ENCODE measurements around the gene MAGI2. TPM values are rescaled to one million over a fixed set of nuclear protein-coding genes. Genes with fewer than 3 reads are reported as not detected.
"Not testable (repeated sequence)": the region's sequence is repeated elsewhere in the genome, so short reads cannot be mapped to it uniquely, and the experiment has no call there.

The MAGI2 gene
- polyA plus RNA-seq, 10 donors: 3.9 to 8.2 (median 5.2) TPM

GRCh38 chr7:78565784-78566183 lies 887.7 kb downstream of the MAGI2 start:
- no peak for DNase-seq

- DNase-seq: no peak
These were observed 890.3 kb downstream of the MAGI2 start for GRCh38 chr7:78563191-78563590.

- peak in 1 of 3 donors; percentile 4 for DNase-seq
These were observed 891.3 kb downstream of the MAGI2 start for GRCh38 chr7:78562191-78562590.

- DNase-seq: no peak
These were observed 894.9 kb downstream of the MAGI2 start for GRCh38 chr7:78558566-78558965.

- DNase-seq: peak in 1 of 3 donors; percentile 17
These were observed 909.5 kb downstream of the MAGI2 start for GRCh38 chr7:78543976-78544375.

GRCh38 chr7:78542981-78543380 lies 910.5 kb downstream of the MAGI2 start:
- DNase-seq: no peak

GRCh38 chr7:78542541-78542940 lies 910.9 kb downstream of the MAGI2 start:
- DNase-seq: no peak

GRCh38 chr7:78539825-78540224 lies 913.6 kb downstream of the MAGI2 start:
- DNase-seq: no peak

- no peak for DNase-seq
These were observed 917.8 kb downstream of the MAGI2 start for GRCh38 chr7:78535655-78536054.

- peak in 1 of 3 donors; percentile 15 for DNase-seq
These were observed 923.1 kb downstream of the MAGI2 start for GRCh38 chr7:78530351-78530750.

GRCh38 chr7:78529392-78529791 lies 924.1 kb downstream of the MAGI2 start:
- peak in 1 of 3 donors; percentile 10 for DNase-seq

- DNase-seq: no peak
These were observed 924.5 kb downstream of the MAGI2 start for GRCh38 chr7:78528964-78529363.

GRCh38 chr7:78523930-78524329 lies 929.5 kb downstream of the MAGI2 start:
- DNase-seq: no peak

GRCh38 chr7:78521961-78522360 lies 931.5 kb downstream of the MAGI2 start:
- DNase-seq: no peak

GRCh38 chr7:78516450-78516849 lies 937.0 kb downstream of the MAGI2 start:
- no peak for DNase-seq

- DNase-seq: no peak
These were observed 938.8 kb downstream of the MAGI2 start for GRCh38 chr7:78514634-78515033.

GRCh38 chr7:78510580-78511188 lies 942.8 kb downstream of the MAGI2 start:
- peak; percentile 15 to 36 (median 24) for DNase-seq

- DNase-seq: not testable (repeated sequence)
These were observed 950.2 kb downstream of the MAGI2 start for GRCh38 chr7:78503301-78503700.

GRCh38 chr7:78501064-78501463 lies 952.4 kb downstream of the MAGI2 start:
- DNase-seq: no peak

GRCh38 chr7:78499971-78500370 lies 953.5 kb downstream of the MAGI2 start:
- peak in 1 of 3 donors; percentile 12 for DNase-seq

- no peak for DNase-seq
These were observed 954.2 kb downstream of the MAGI2 start for GRCh38 chr7:78499283-78499682.

- DNase-seq: no peak
These were observed 955.6 kb downstream of the MAGI2 start for GRCh38 chr7:78497728-78498427.

- no peak for DNase-seq
These were observed 957.3 kb downstream of the MAGI2 start for GRCh38 chr7:78496096-78496630.
